Measurements from ENCODE around the gene SCP2D1. TPM values are rescaled to one million over a fixed set of nuclear protein-coding genes. Genes with fewer than 3 reads are reported as not detected.

Gene SCP2D1
- total RNA-seq, 1 experiment from 2014 or later = not detected

GRCh38 chr20:18837718-18838117 is 24.1 kb downstream of the SCP2D1 start:
- Histone ChIP-seq H3K9ac (ENCODE audit: low read length) (no peak overlapping the region), H3K79me2 (ENCODE audit: insufficient read depth, low read length) (no peaks in the 10 kb centered on the region), H3K4me3 (replicated peaks in 1 of 2; ENCODE audit: low read depth in 1 of 2, low read length in 2 of 2) (no peak overlapping the region), H2AFZ (ENCODE audit: low read depth, low read length, poor library complexity, severe bottlenecking) (no peak overlapping the region), H3K4me1 (ENCODE audit: control insufficient read depth in 1 of 2, insufficient read depth in 2 of 2, low read length in 2 of 2) (no peaks in the 10 kb centered on the region), H3K36me3 (ENCODE audit: control insufficient read depth in 1 of 2, insufficient read depth in 2 of 2, low read length in 2 of 2) (no peaks in the 10 kb centered on the region), H3K27ac (ENCODE audit: low read depth, low read length) (no peak overlapping the region), H3K27me3 (ENCODE audit: insufficient read depth, low read length) (0 out of 2 replicates have a peak, but pooled peaks cover 3% of the 10 kb centered on the region), H3K4me2 (ENCODE audit: low read length) (no peak overlapping the region), H3K9me2 (ENCODE audit: insufficient read depth) (no peaks in the 10 kb centered on the region), H4K20me1 (ENCODE audit: insufficient read depth) (no peaks in the 10 kb centered on the region), H3K9me3 (ENCODE audit: control insufficient read depth in 1 of 2, insufficient read depth in 1 of 2, low read depth in 1 of 2, low read length in 2 of 2) (no peaks in the 10 kb centered on the region)
- CTCF ChIA-PET = no interaction called here
- ATAC-seq (no peak), DNase-seq (ENCODE audit: low read depth, low spot score) (no peak)
- POLR2A ChIA-PET = no interaction called here
- TF ChIP-seq EGR1 (IDR thresholded peaks at IDR 0.05; ENCODE audit: low read depth) (no peak), TCF7L2 (IDR thresholded peaks at IDR 0.05; ENCODE audit: borderline replicate concordance, extremely low read depth, insufficient read depth, insufficient read length) (no peak), SIN3A (IDR thresholded peaks at IDR 0.05; ENCODE audit: low read depth) (no peak), EZH2phosphoT487 (IDR thresholded peaks at IDR 0.05; ENCODE audit: borderline replicate concordance) (no peak), SP1 (IDR thresholded peaks at IDR 0.05; ENCODE audit: low read depth) (no peak), RAD21 (IDR thresholded peaks at IDR 0.05; ENCODE audit: low read depth) (no peak), JUND (IDR thresholded peaks at IDR 0.05) (no peak), ZFX (IDR thresholded peaks at IDR 0.05) (no peak), POLR2AphosphoS5 (IDR thresholded peaks at IDR 0.05; ENCODE audit: low read depth, low read length) (no peak), YY1 (IDR thresholded peaks at IDR 0.05; ENCODE audit: extremely low read depth, insufficient replicate concordance, low read depth, low read length) (no peak), POLR2A (IDR thresholded peaks at IDR 0.05; ENCODE audit: borderline replicate concordance, extremely low read depth, insufficient read depth, insufficient read length) (no peak), FOSL1 (IDR thresholded peaks at IDR 0.05; ENCODE audit: low read depth) (no peak), REST (IDR thresholded peaks at IDR 0.05; ENCODE audit: low read depth) (no peak), CEBPB (IDR thresholded peaks at IDR 0.05; ENCODE audit: low read depth) (no peak), CBX3 (IDR thresholded peaks at IDR 0.05; ENCODE audit: low read depth) (no peak), CTCF (IDR thresholded peaks at IDR 0.05 in 2 of 3, conservative IDR thresholded peaks at IDR 0.05 in 1 of 3; ENCODE audit: borderline replicate concordance in 1 of 3, insufficient read depth in 1 of 3, low read depth in 2 of 3, low read length in 2 of 3) (no peak), ZNF274 (IDR thresholded peaks at IDR 0.05; ENCODE audit: low read depth, low read length) (no peak), ATF3 (IDR thresholded peaks at IDR 0.05) (no peak)
- intact Hi-C loops (cut with micrococcal nuclease) = no loop called here
- BruUV-seq (replicated peaks) = no TSS peak
- RAD21 ChIA-PET (ENCODE audit: low non-redundant PET in 1 of 2, low total read pairs in 2 of 2, uncharacterized antibody in 2 of 2, unreplicated experiment in 2 of 2) = no interaction called here
